Amniotic stem cell (primary cell): ENCODE measurements around the gene QPCTL.
"Not testable (repeated sequence)": the region's sequence is repeated elsewhere in the genome, so short reads cannot be mapped to it uniquely, and the experiment has no call there.

Source experiments
- DNase-seq: peaks from one replicate; lab custom pipeline; 2025; lab: John Stamatoyannopoulos, UW

QPCTL gene

DNA sequence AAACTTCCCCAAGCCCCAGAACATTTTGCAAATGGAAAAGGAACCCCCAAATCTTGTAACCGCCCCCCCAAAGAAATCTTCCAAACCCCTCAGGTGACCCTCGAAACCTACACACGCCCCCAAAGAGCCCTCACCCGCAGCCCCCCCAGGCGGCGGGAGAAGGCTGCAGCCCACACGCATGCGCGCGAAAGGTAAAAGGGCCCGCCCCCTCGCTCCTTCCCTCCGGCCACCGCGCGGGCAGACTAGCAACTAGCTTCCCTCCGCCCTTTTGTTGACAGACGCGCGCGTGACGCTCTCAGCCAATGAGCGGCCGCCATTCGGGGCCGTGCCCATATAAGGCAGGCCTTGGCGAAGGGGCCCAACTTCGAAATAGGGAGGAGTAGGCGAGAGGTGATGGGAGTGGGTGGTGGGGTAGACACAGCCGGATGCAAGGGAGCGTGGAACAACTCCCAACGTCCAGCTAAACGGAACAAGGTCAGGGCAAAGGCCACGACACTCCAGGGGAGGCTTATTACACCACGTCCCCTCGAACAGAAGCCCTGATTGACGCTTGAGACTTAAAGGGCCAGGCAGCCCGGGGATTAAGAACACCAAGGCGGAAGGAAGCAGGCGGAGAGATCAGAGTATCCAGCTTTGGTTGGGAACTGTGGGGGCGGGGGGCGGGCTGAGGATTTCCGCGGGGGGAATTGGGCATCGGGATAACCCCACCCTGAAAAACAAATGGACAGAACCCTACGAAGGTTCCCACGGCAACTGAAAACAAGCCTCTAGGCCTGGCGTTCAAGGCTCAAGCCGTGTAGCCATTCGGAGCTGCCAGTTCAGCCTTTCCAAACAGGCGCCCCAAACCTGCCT lies 24.9 kb downstream of the QPCTL start:
- DNase-seq, result peak; percentile 95

DNA sequence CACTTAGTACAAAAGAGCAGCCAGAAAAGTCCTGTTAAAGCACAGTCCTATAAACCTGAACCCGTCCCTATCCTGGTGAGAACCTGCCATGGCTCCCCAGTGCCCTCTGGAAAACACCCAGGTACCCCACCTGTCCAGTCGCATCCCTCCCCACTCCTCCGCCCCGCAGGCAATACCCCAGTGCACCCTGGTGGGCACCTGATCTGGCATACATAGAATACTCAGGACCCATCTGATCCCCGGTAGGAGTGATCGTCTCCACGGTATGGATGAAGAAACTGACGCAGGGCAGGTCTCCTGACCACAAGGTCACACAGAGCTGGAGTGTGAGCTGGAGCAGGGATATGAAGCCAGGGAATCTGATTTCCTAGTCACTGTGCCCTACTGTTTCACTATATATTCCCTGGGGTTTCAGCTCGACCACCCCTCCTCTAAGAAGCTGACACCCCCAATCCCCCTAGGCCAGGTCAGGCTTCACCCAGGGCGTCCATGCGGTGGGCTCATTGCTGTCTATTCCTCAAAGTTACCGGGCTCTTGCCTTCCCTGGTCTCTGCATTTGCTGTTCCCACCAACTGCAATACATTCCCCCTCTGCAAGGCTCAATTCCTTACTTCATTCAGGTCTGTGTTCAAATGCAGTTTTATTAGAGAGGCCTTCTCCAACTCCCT lies 25.7 kb downstream of the QPCTL start:
- DNase-seq, result no peak

DNA sequence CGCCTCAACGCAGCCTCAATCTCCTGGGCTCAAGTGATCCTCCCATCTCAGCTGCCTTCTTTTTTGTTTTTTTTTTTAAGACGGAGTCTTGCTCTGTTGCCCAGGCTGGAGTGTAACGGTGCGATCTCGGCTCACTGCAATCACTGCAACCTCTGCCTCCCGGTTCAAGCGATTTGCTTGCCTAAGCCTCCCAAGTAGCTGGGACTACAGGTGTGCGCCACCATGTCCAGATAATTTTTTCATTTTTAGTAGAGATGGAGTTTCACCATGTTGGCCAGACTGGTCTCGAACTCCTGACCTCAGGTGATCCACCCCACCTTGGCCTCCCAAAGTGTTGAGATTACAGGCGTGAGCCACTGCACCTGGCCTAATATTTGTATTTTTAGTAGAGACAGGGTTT lies 27.6 kb downstream of the QPCTL start:
- DNase-seq, result not testable (repeated sequence)

DNA sequence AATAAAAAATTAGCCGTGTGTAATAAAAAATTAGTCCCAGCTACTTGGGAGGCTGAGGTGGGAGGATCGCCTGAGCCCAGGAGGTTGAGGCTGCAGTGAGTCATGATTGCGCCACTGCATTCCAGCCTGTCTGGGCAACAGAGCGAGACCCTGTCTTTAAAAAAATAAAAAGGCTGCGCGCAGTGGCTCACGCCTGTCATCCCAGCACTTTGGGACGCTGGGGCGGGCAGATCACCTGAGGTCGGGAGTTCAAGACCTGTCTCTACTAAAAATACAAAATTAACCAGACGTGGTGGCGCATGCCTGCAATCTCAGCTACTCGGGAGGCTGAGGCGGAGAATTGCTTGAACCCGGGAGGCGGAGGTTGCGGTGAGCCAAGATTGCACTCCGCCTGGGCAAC lies 36.2 kb downstream of the QPCTL start:
- not testable (repeated sequence) for DNase-seq

DNA sequence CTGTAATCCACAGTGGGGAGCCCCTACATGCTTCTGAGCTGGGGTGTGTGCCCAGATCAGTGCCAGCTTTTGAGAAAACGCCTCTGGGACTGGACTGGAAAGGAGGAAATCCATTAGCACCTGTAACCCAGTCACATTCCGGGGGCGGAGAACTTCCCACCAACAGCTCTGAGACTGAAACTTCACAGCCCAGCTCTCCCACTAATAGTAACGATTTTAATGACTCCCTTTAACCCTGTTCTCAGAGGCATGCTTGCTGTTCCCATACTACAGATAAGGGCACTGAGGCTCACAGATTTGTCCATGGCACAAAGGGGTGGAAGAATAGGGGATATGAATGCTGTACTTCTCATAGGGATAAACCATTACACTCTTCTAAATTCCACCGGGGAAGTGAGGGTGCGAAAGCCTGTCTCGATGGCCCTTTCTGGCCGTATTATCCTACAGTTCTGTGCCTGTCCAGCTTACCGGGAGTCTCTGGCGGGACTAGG lies 37.4 kb downstream of the QPCTL start:
- DNase-seq, result no peak

DNA sequence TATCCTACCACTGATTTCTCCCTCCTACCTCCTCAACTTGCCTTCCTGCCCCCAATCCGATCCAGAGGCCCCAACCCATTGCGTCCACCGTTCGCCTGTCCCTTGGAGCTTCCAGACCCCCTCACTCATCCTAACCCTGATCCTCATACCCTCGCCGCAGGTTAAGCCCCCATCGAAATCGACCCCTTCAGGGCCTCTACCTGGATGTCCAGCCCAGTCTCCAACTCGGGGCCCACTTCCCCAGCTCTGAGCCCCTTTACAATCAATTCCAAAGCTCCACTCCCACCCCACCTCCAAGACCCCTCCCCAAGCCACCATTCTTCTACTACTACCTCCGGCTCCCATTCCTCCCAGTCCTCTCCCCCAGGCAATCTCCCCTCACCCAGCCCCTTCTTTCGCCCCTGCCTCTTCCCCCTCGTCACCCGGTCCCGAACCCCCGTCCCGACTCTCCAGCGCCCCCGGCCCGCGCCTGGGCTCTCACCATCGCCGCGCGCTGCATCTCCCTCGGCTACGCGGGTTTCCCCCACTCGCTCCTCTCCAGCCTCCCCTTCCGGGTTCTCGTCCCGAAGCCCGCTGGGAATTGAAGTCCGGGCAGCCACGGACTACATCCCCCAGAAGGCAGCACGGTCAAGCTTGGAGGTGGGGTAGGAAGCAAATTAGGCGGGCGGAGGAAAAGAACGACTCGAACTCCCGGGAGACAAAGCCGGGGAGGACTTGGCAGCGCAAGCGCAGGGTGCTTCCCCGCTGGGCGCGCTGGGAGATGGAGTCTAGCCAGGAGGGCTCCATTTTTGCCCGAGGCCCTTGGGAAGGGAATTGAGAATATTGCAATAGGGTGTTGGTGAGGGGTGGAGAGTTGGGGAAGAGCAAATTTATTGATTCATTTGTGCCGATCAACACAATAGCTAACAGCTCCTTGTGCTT lies 38.2 kb downstream of the QPCTL start, which contains the start of gene FBXO46:
TSS of gene FBXO46 (minus strand) at position 529 of the 921 bp plus-strand sequence. CDS start 17,401 bp downstream, outside the sequence.
- DNase-seq, result peak; percentile 99

DNA sequence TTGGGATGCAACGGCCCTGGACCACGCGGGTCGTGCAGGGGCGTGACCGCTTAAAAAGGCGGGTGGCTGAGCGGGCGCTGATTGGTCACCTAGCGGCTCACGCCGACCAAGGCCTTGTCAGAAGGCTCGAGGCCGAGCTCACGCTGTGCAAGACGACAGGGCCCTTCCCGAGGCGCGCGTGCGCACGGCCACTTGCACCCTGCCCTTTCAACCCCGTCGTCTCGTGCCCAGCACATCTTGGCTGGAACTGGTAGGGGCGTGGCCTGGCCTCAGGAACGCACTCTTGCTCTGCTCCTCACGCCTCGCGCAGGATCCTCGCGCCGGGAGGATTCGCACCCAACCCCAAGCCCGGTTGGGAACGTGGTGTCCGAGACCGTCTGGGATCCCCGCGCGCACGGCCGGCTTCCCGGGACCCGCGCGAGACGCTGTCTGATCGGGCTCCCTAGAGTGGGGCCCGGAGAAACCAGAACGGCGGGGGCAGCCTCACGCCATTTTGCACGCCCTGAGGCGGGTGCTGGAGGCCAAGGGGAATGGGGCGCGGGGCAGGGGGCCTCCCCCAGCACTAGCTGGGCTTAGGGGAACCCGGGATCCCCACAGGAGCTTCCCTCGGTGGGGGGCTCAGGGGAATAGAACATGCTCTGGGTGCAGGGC lies 40.8 kb downstream of the QPCTL start, which contains the start of gene MEIOSIN:
TSS of gene MEIOSIN (plus strand) at position 280 of the 651 bp plus-strand sequence. CDS start 1,938 bp downstream, outside the sequence.
- no peak for DNase-seq

DNA sequence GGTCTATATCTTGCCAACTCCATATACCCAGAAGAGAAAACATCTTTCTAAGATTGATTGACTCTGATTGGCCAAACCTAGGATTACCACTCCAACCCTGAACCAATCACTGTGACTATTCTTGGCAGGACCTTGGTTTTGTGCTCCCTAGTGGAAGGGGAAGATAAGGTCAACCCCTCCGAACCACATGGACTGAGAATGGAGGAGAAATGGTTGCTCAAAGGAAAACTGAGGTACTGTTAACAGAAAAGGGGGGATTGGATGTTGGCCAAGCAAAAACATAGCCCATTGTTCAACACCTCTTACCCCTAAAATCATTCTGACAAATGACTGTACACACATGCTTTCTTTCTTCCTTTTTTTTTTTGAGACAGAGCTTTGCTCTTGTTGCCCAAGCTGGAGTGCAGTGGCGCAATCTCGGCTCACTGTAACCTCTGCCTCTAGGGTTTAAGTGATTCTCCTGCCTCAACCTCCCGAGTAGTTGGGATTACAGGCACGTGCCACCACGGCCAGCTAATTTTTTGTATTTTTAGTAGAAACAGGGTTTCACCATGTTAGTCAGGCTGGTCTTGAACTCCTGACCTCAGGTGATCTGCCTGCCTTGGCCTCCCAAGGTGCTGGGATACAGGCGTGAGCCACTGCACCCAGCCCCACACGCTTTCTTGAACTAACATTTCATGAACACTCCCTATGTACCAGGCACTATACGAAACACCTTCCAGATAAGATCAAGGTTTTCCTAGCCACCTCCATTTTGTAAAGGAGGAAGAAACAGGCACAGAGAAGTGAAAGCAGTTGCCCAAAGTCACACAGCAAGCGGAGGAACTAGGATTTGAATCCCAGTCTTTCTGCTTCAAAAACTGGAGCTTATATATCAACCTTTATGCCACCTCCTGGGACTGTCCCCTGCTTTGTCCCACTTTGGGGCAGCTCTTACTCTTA lies 47.3 kb downstream of the QPCTL start:
- no peak for DNase-seq

DNA sequence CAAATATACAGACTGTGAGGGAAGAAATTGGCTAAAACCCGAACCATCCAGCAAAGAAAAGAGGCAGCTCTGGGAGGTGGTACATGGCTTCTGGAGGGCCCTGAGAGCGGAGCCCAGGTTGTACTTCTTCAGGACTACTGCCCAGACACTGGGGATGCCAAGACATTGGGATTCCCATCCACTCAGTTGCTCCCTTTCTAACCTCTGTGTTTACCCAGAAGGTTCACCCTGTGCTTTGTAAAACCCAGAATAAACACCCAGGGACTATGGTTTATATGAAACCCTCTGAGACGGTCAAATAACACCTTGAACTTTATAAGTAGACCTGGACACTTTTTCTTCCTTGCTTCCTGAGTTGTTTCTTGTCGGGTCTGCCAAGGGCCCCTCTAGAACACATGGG lies 50.5 kb downstream of the QPCTL start:
- DNase-seq, result no peak

DNA sequence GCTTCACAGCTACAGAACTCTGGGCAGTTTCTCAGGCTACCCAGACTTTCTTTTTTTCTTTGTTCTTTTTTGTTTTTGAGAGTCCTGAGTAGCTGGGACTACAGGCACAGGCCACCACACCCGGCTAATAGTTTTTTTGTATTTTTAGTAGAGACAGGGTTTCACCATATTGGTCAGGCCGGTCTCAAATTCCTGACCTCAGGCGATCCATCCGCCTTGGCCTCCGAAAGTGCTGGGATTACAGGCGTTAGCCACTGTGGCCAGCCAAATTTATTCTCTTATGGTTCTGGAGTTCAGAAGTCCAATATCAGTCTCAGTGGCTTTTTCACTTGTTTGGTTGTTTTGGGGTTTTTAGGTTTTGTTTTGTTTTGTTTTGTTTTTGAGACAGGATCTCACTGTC lies 53.1 kb downstream of the QPCTL start:
- no peak for DNase-seq

DNA sequence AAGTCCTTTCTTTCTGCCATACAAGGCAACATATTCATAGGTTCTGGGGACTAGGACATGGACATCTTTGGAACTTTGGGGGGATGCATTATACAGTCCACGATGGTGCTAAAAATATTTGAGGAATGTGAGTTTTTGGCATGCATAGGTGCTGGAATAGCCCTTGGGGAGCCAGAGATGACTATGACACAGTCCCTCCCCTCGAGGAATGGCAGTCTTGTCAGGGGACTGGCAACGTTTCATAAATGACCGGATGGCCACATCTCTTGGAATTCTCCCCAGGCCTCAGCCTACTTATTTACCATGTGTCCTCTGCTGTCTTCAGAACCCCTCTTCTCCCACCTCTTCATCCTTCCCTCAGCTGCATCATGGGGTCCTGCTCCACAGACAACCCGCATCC lies 54.4 kb downstream of the QPCTL start:
- no peak for DNase-seq

DNA sequence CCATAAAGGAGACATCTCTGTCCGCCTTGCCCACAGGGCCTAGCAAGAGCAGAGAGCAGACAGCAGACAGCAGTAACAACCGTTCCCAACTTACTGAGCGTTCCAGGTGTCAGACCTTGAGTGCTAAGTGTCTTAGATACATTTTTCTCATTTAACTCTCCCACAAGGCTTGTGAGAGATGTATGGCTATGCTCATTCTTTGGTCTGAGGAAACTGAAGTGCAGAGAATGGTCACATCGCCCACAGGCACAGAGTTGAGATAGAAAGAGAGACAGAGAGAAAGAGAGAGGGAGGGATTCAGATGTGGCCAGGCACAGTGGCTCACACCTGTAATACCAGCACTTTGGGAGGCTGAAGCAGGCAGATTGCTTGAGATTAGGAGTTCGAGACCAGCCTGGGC lies 55.0 kb downstream of the QPCTL start:
- DNase-seq, result no peak

DNA sequence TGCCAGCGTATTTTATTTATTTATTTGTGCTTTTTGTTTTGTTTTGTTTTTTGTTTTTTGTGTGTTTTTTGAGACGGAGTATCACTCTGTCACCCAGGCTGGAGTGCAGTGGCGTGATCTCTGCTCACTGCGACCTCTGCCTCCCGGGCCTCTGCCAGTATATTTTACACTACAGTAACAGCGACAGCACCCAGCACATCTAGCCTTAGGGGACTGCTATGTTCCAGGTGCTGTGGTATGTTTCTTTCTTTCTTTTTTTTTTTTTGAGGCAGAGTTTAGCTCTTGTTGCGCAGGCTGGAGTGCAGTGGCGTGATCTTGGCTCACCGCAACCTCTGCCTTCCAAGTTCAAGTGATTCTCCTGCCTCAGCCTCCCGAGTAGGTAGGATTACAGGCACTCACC lies 59.0 kb downstream of the QPCTL start:
- not testable (repeated sequence) for DNase-seq

DNA sequence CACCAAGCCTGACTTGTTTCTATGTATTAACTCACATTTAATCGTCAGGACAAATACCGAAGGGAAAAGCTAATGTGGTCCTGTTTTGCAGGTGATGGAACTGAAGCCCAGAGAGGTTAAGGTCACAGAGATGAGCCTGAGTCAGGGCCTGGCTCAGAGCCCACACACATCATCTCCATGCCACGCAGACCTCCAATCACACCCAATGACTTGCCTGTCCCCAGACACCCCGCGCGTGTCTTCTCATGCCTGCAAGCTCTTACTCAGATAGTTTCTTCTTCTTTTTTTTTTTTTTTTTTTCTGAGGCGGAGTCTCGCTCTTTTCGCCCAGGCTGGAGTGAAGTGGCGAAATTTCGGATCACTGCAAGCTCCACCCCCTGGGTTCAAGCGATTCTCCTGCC lies 60.2 kb downstream of the QPCTL start:
- DNase-seq, result no peak

DNA sequence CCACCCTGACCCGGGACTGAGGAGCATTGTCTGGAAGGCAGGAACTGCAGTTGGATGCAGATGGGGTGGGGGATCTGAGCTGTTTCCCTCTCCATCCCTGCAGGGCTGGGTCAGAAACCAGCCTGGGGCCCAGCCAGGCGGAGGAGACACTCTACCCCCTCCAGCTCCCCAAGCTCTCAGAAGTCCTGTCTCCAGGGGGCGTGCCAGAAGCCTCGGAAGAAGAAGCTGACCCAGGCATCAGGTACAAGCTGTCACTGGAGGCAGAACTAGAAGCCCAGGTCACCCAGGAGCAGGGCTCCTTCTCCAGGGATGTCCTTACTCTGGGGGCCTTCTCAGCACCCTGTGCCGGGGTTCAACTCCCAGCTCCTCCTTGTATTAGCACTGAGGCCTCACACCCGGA lies 61.1 kb downstream of the QPCTL start:
- DNase-seq, result no peak
